A673 (cell line): Measurements from ENCODE around the gene S100A16. TPM values are rescaled to one million over a fixed set of nuclear protein-coding genes. Genes with fewer than 3 reads are reported as not detected.
A peak's percentile ranks its signal among the peaks of the same experiment; 100 is the strongest.

Experiments used
- BruUV-seq: library from RNA; stranded (reverse); fragments of 400-500 nt; replicated peaks from 2 replicates; lab custom pipeline; 2021; lab: Mats Ljungman, UMichigan
- CTCF ChIA-PET: fragments of 300-600 bp; sonication (Branson Sonifier 250); formaldehyde crosslinking; loops from one replicate; lab custom pipeline; 2022; ENCODE audit warnings: antibody characterized with exemption; lab: Charles Lee
- POLR2A ChIA-PET: fragments of 300-600 bp; sonication (Branson Sonifier 250); formaldehyde crosslinking; loops from one replicate; lab custom pipeline; 2022; ENCODE audit warnings: antibody characterized with exemption; ENCODE audit not compliant: low non-redundant PET; lab: Charles Lee
- DNase-seq: peaks from one replicate; pipeline ENCODE4 v3.0.0-alpha.2; 2015; ENCODE audit warnings: low spot score
- H3K27ac ChIP-seq: fragments of 200-600 bp; sonication (generic); 2 replicates; pipeline ENCODE4 v1.5.1; 2016; ENCODE audit warnings: mixed run types, low read depth, mild to moderate bottlenecking, mixed read lengths, antibody characterized with exemption, low read length; ENCODE audit not compliant: poor library complexity, severe bottlenecking
- H3K27me3 ChIP-seq: fragments of 200-600 bp; sonication (generic); replicated peaks from 2 replicates; pipeline ENCODE4 v1.6.1; 2017; ENCODE audit warnings: mixed run types, low read depth, mild to moderate bottlenecking, mixed read lengths, antibody characterized with exemption, low read length; ENCODE audit not compliant: insufficient read depth, poor library complexity
- H3K36me3 ChIP-seq: fragments of 200-600 bp; sonication (generic); 2 replicates; pipeline ENCODE4 v1.6.1; 2016; ENCODE audit warnings: mixed run types, mild to moderate bottlenecking, mixed read lengths, antibody characterized with exemption, low read length; ENCODE audit not compliant: insufficient read depth, poor library complexity, severe bottlenecking
- H3K4me1 ChIP-seq: fragments of 200-600 bp; sonication (generic); 2 replicates; pipeline ENCODE4 v1.6.1; 2017; ENCODE audit warnings: mixed run types, mild to moderate bottlenecking, mixed read lengths, antibody characterized with exemption, low read length; ENCODE audit not compliant: insufficient read depth, poor library complexity, severe bottlenecking
- H3K4me3 ChIP-seq: fragments of 200-600 bp; sonication (generic); 2 replicates; pipeline ENCODE4 v1.5.1; 2016; ENCODE audit warnings: low read depth, mixed run types, mild to moderate bottlenecking, mixed read lengths, low read length; ENCODE audit not compliant: poor library complexity, severe bottlenecking
- H3K9me3 ChIP-seq: fragments of 200-600 bp; sonication (generic); 2 replicates; pipeline ENCODE4 v1.6.1; 2016; ENCODE audit warnings: mixed run types, low read depth, mild to moderate bottlenecking, mixed read lengths, antibody characterized with exemption, low read length; ENCODE audit not compliant: poor library complexity, severe bottlenecking
- EZH2 ChIP-seq: fragments of 200-600 bp; sonication (generic); IDR thresholded peaks from 2 replicates; pipeline ENCODE4 v1.6.1; 2017; ENCODE audit warnings: borderline replicate concordance, low read depth, mild to moderate bottlenecking, mixed read lengths, antibody characterized with exemption, low read length; ENCODE audit not compliant: poor library complexity, severe bottlenecking
- intact Hi-C: fragments of 100-400 bp; cut with micrococcal nuclease; formaldehyde crosslinking; loops from one replicate; pipeline ENCODE4 v1.10.0; 2022; ENCODE audit not compliant: unreplicated experiment
- total RNA-seq: library from RNA; stranded (reverse); gene quantifications from 2 replicates; pipeline ENCODE4 v1.2.3, GENCODE V29; 2021
- TF ChIP-seq, protein P1 (sequence below): fragments of 300-800, 200-600 bp; sonication (generic); conservative IDR thresholded peaks from 2 replicates; pipeline ENCODE4 v1.5.1; 2017; ENCODE audit warnings: low read depth, mild to moderate bottlenecking, antibody characterized with exemption, low read length, moderate library complexity, mixed read lengths

Gene S100A16
- total RNA-seq, 1 experiment from 2014 or later, result 0.43 TPM

DNA sequence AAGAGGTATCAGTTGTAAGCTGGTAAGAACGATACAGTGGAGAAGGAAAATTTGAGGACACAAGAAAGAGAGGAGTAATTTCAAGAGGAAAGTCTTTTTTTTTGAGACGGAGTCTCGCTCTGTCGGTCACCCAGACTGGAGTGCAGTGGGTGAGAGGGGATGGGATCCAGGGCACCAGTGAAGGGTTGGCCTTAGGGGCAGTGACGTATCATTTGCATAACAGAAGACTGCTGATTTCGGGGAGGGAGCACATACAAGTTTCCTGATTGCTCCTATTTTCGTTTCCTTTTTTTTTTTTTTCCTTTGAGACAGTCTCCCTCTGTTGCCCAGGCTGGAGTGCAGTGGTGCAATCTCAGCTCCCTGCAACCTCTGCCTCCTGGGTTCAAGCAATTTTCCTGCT, 10.2 kb upstream of the S100A16 start:
- intact Hi-C loops, result no loop called here
- no peaks in the 10 kb centered on the region for H3K9me3 ChIP-seq
- H3K4me1 ChIP-seq, result peaks cover 15% of the 10 kb centered on the region
- TF ChIP-seq, protein P1, sequence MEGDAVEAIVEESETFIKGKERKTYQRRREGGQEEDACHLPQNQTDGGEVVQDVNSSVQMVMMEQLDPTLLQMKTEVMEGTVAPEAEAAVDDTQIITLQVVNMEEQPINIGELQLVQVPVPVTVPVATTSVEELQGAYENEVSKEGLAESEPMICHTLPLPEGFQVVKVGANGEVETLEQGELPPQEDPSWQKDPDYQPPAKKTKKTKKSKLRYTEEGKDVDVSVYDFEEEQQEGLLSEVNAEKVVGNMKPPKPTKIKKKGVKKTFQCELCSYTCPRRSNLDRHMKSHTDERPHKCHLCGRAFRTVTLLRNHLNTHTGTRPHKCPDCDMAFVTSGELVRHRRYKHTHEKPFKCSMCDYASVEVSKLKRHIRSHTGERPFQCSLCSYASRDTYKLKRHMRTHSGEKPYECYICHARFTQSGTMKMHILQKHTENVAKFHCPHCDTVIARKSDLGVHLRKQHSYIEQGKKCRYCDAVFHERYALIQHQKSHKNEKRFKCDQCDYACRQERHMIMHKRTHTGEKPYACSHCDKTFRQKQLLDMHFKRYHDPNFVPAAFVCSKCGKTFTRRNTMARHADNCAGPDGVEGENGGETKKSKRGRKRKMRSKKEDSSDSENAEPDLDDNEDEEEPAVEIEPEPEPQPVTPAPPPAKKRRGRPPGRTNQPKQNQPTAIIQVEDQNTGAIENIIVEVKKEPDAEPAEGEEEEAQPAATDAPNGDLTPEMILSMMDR, result no peak
- TF ChIP-seq EZH2, result no peak
- ChIA-PET POLR2A (no interaction called here), CTCF (interaction anchor here (0.7 kb wide), 1 partner anchor 69 kb away, joined by 5 read pairs; no protein-coding TSS in a partner anchor)
- H3K27ac ChIP-seq, result no peak overlapping the region
- no peaks in the 10 kb centered on the region for H3K36me3 ChIP-seq
- no peaks in the 10 kb centered on the region for H3K27me3 ChIP-seq
- no TSS peak for BruUV-seq
- no peak overlapping the region for H3K4me3 ChIP-seq
- DNase-seq, result no peak

DNA sequence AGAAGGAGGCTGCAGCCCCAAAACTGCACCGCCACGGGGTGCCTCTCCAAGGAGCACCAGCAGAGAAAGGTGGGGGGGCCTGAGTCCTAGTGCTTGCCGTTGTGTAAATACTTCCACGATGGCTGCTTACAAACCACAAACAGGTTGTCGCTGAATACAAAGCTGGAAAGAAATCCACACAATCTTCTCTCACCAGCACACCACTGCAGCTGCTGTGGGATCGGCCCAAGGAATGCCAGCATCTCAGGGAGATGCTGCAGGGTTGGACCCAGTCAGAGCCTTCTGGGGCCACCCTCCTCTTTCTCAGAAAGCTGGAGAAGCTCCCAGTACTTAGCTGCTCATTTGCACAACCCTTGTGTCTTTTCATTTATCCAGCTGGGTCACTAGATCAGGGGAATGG, 6.2 kb upstream of the S100A16 start:
- TF ChIP-seq EZH2, result no peak
- TF ChIP-seq, protein P1, result no peak
- CTCF ChIA-PET, result interaction anchor here (0.7 kb wide), 1 partner anchor 86 kb away, joined by 4 read pairs; no protein-coding TSS in a partner anchor
- H3K4me1 ChIP-seq, result no peaks in the 10 kb centered on the region
- no peak overlapping the region for H3K4me3 ChIP-seq
- intact Hi-C loops, result no loop called here
- BruUV-seq, result no TSS peak
- POLR2A ChIA-PET, result interaction anchor here (0.7 to 1.3 kb wide), 2 partner anchors 14 to 15 kb away, joined by 3 to 7 read pairs; partner anchors contain the start of gene CHTOP
- DNase-seq, result no peak
- no peaks in the 10 kb centered on the region for H3K9me3 ChIP-seq
- H3K36me3 ChIP-seq, result no peaks in the 10 kb centered on the region
- H3K27me3 ChIP-seq, result no peaks in the 10 kb centered on the region
- H3K27ac ChIP-seq, result no peak overlapping the region

DNA sequence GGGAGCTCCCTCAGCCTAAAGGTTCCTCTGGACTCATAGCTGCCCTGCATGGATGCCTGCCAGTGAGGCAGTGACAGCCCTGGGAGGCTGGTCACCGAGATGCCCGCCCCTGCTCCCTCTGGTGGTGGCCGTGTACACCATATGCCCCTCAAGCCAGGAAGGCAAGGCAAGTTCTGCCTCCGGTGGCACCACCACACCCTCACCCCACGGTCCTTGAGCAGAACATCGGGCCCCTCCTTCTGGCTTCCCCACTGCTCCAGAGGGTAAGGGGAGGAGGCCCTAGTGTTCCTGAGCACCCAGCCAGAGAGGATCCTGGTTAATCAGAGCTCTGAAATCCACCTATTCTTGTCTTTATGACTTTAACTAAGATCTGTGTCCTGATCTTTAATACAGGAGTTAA, 4.7 kb upstream of the S100A16 start:
- CTCF ChIA-PET, result interaction anchor here (1.0 to 1.6 kb wide), 3 partner anchors 45 to 107 kb away, joined by 3 to 7 read pairs (median 3); no protein-coding TSS in a partner anchor
- H3K9me3 ChIP-seq, result no peaks in the 10 kb centered on the region
- no peaks in the 10 kb centered on the region for H3K36me3 ChIP-seq
- no peaks in the 10 kb centered on the region for H3K4me1 ChIP-seq
- no TSS peak for BruUV-seq
- peak; percentile 66 for DNase-seq
- intact Hi-C loops, result loop anchor here (2.0 kb wide), 1 partner anchor 107 kb away; no protein-coding TSS in a partner anchor
- TF ChIP-seq, protein P1, result peak; percentile 69
- no peak for TF ChIP-seq EZH2
- H3K27ac ChIP-seq, result no peak overlapping the region
- POLR2A ChIA-PET, result no interaction called here
- no peaks in the 10 kb centered on the region for H3K27me3 ChIP-seq
- no peak overlapping the region for H3K4me3 ChIP-seq
